Fibroblast of gingiva (primary cell): ENCODE data around the gene SEMA5A.

Source experiments
- DNase-seq: peaks from one replicate; pipeline ENCODE4 v3.0.0-alpha.2; 2011; ENCODE audit warnings: low read depth

SEMA5A gene

DNA sequence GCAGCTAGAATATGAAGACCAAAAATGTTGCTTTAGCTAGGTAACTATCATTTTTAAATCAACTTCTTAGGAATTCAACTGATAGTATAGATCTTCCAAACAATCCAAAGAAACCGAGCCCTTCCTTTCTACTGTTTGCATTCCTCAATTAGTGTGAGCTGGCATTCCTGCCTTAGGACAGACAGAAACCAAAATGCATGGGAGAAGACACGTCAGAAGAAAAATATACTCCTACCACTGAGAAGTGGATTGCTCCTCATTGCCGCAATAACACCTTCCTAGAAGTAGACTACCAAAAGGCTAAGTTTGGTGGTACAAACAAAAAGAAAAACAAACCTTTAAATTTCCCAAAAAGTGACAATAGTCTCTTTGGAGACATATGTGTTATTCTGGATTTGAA, 440.0 kb downstream of the SEMA5A start:
- no peak for DNase-seq

DNA sequence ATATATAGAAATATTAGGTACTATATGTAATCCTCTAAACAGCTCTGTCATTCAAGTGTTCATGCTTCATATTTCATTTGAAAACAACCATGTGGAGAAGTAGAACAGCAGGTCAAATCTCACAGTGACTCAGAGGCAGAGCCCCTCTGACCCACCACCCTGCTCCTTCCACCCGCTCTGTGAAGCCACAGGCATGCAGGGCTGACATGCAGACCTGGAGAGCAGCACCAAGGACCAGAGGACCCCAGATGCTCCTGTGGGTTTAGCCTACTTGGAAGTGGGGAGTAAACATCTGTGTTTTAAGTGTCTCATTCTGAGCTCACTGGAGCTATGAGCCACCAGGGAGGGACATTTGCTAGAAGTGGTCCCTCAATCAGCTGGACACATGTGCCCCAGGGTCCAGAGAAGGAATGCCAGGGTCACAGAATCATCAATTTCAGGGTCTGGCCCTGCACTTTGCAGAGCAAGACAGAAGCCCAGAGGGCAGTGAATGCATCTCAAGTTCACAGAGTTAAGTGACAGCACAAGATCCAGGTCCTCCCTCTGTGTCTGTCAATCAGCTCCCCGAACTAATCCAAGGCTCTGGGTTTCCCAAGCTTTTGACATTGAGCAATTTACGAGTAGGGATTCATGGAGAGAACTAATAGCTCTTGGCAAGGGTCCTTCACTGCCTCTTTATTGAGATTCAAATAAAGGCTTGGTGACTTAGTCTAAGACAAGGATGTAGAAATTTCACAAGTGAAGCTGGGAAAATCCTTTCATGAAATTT, 441.1 kb downstream of the SEMA5A start:
- DNase-seq: no peak

DNA sequence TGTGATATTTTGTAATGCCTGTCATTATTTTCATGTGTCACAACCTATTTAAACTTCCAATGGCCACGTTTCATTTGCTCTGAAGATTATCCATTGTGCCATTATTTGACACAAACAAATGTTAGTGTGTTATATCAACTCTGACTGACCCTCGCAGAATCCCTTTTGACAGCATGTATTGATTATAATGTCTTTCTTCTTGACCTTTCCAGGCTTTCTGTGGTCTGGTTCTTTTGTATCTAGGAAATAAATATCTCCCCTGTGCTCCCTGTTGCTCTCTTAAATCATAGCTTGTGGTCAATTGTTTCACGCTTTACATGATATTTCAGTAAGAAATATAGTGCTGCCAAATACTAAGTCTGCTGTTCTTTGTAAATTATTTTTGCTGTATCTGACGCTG, 442.6 kb downstream of the SEMA5A start:
- no peak for DNase-seq

DNA sequence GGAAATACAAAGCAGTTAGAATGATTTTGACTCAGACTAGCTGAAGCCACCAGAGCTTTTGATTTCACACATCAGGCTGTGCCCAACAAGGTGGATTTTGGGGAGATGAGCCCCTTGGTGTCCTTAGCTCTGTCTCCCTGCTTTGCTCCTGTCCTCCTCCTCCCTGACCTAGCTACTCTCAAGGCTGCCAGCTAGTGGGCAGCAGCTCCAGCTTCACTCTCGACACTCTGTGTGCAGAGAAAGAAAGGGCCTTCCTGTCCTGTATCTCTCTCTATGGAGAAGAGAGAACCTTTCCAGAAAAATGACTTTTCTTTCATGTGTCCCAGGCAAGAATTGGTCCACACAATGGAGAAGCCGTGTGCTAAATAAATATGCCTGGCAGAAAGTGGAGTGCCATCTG, 446.2 kb downstream of the SEMA5A start:
- DNase-seq: no peak

DNA sequence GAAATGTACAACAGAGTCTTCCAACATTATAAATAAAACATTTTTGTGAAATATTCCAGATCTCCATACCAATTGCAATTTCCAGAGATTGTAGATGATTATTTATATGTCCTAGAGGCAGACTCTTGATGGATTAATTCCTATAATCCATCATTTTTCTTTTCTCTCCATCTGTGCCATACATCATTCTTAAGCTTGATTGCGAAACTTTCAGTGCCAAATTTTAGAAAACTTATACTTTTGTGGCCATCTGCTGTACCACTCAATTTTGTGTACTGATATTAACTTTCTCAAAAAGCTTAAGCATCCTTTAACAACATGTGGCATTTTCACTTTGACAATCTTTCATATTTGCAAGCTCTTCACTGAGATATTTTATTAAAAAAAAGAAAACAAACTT, 446.9 kb downstream of the SEMA5A start:
- DNase-seq: no peak

DNA sequence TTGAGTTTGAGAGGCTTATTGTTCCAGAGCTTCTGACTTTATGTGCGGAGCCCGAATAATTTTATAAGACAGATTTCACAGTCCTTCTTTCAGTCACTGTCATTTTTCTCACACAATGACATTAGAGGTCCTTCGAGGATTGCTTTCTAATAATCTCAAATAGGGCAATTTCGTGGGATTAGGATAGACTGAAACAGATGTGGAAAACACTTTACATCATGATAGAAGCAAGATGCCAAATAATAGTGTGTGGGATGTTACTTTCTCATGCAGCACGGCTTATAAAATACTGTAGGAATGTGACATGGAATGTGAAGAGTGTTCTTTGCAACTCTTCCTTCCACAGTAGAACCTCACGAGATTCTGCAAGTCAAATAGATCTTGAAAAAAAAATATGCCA, 451.3 kb downstream of the SEMA5A start:
- DNase-seq: peak; percentile 31

DNA sequence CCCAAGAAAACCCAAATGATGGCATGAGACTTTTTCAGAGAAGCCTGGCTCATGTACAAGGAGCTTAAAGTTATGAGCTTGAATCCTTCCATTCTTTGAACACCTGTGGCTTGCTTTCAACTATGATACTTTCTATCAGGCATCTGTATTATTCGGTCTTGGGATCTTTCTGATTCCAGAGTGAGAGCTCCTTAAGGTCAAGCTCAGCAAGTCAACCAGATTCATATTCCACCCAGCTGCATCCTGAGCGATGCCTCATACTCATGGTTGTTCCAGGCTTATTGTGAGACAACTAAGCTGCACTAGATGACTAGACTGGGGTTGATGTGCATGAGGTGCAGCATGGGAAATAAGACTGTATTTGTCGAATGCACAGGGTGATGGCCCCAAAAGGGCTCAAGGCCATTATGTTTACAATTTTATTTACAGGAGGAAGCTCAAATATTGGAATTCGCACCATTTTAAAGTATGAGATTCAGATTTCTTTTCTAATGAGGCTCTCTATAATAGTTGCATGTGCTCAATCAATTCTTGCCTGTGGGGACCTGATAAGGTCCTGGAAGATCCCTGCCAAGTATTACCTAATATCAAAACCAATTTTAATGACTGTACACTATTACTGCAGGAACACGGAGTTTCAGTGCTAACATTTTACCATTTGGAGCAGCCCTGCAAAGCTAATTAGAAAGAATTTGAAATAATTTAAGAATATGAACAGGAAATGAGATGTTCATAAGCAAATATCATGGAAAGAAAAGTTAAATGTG, 453.8 kb downstream of the SEMA5A start:
- no peak for DNase-seq

GRCh38 chr5:9090381-9091026, 455.4 kb downstream of the SEMA5A start:
- DNase-seq: no peak

GRCh38 chr5:9089893-9090292, 456.0 kb downstream of the SEMA5A start:
- DNase-seq: no peak

- no peak for DNase-seq
These were observed 462.9 kb downstream of the SEMA5A start for GRCh38 chr5:9082996-9083395.

GRCh38 chr5:9072701-9073100, 473.2 kb downstream of the SEMA5A start:
- DNase-seq: no peak

GRCh38 chr5:9071524-9071923, 474.4 kb downstream of the SEMA5A start:
- DNase-seq: no peak

DNA sequence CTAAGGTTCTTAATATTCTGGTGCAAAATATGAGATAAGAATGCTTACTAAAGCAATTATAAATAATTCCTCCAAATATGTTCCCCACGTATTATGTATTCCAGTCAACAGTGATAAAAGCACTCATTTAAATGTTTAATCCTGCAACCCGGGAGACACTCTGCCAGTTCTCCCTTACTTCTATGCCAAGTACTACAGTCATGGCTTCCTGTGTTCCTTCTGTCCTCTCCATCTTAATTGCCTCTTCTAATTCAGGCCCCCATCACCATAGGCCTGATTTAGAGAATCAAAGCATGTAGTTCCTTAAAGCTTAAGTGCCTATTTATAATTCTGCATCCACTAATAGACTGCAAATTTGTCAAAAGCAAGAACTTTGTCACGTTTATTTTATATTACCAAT, 474.8 kb downstream of the SEMA5A start:
- no peak for DNase-seq

DNA sequence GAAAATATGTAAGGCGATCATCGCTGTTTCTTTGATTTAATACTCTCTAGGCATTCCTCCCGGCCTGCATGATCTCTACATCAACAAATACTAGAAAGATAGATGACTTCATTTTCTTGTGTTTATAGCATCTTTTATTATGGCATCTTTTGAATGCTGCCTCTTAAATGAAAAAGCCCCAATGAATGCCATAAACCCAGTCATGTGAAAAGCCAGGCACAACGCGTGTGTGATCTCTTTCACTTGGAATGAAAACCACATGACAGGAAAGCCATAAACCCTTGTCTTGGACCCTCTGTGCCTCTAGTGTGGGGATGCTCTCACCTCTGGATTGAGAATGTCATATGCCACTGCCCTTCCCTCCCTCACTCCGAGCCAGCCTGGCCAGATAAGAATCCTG, 476.2 kb downstream of the SEMA5A start:
- no peak for DNase-seq

DNA sequence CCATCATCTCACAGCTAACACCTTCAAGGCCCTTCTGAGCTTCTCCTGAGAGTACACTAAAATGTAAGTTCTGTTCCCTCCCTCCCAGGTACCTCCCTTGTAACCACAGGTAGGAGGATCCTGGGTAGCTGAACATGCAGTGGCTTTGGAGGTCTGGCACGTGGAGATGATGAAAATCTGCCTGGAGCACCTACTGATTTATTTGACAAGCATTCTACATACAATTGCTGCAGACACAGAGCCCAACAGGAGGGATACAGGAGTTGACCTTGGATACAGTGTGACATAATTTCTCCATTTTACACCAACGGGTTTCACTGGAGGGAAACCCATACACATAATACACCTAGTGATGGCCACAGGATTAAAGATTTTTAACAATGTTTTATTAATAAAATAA, 478.7 kb downstream of the SEMA5A start:
- DNase-seq: no peak

GRCh38 chr5:9066349-9066748, 479.5 kb downstream of the SEMA5A start:
- no peak for DNase-seq

- peak; percentile 71 for DNase-seq
These were observed 482.1 kb downstream of the SEMA5A start for GRCh38 chr5:9063615-9064245.

DNA sequence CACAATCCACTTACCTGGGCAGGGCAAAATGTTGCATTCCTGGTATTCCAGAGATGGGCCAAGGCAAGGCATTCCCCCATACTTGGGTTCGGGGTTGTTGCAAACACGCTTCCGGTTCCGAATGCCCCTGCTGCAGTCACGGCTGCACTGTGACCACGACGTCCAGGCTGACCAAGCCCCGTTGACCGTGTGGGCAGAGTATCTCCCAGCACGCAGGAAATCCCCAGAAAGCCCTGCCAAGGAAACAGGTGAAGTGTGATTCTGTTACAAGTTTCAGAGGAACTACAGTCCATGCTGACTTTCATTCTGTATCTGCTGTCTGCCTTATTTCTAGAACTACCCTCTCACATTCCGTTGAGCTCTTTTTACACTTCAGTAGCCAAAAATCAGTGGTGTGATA, 483.0 kb downstream of the SEMA5A start:
- DNase-seq: no peak

DNA sequence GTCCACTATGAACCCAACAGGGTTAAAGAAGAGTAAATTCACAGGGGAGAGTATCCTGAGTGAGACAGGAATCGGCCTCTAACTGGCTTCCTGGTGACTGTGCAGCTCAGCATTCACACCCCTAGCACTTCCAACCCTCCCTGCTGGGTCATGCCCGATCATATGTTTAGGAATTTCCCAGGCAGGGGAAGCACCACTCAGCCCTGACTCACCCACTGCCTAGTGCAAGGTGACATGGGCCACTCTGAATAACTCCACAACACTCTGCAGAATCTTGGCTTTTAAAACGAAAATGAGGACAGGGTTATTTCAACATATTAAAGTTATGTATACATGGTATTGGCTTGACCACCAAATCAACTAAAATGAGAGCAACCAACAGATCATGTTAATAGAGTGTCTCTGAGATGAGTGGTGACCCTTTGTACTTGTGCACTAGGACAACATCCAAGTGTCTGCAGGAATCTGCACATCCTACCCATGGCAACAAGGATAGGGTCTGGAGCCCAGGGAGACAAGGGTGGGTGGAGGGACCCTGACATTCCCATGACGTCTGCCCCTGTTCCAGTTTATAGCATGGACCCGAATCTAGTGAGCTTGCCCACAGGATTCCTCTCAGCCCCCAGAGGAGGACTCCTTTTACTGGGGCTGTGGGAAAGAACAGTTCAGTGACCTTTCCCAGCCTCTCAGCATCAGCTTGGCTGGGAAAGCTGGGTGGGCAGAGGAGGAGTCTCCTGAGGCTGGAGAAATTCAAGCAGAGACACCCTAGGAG, 485.8 kb downstream of the SEMA5A start:
- DNase-seq: peak; percentile 85

DNA sequence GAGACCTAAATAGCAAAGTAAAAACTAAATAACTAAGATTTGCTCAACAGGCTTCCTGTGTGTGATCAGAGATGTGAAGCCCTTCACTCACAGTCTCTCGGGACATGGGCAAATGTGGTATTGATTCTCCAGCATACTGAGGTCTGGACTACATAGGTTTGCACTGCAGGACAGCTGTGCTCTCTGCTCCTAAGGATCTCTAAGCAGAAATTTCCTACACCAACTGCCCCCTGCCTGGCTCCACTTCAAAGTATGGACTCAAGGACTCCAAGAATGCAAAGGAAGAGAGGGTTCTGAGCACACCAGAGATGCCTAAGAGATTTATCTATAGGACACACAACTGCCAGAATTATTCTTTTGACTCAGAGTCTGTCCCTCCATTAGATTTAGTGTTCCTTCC, 487.2 kb downstream of the SEMA5A start:
- DNase-seq: peak; percentile 21

DNA sequence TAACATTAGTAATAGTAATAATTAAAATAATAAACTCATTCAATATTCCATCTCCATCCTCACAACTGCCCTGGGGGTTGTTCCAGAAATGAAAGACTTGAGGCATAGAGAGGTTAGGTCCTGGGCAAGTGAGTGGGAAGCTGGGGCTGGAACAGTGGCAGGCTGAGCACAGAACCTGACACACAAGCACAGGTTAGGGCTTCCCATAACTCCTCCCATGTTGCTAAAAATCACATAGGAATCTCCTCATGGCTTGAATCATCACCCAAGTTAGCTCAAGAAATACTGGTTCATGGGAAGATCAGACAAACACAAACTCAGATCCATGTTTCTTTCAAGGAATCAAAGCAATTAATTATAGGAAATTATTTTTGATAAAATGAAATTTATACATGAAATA, 487.7 kb downstream of the SEMA5A start:
- DNase-seq: no peak
